ENCODE data around the gene THOC6. TPM values are rescaled to one million over a fixed set of nuclear protein-coding genes. Genes with fewer than 3 reads are reported as not detected.
"Not testable (repeated sequence)": the region's sequence is repeated elsewhere in the genome, so short reads cannot be mapped to it uniquely, and the experiment has no call there.

The THOC6 gene
- total RNA-seq, 1 experiment from 2014 or later, result 43.5 TPM

DNA sequence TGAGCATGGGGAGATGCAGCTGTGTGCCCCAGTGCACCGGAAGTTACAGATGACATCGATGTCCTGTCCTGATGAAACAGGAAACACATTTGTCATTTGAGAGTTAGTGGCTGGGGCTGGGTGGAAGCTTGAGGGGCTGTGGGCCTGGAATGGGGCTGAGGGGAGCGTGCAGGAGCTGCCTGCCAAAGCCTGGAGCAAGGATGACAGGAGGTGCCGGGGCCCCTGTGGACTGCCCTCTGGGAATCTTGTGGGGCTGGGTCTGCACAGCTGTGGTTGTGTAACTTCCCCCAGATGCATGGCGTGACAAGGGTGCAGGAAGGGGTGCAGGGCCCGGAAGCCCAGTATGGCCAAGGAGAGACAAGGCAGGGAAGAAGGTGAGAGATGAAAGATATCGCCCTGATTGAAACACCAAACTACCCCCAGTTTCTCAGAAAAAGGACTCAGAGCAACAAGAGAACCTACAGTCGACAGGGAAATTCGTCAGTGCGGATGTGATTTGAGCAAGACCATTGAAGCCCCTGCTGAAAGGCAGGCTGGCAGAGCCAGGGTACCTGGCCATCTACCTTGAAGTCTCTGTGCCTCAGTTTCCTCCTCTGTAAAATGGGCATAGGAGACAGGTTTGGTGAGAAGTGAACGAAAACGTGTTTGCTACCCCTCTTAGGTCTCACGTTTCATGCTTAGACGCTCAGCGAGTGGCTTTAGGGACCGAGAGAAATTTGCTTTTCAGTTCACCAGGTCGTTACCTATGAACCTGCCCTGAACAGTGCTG, 31.3 kb downstream of the THOC6 start:
- no peak for DNase-seq (ENCODE audit: low spot score)

DNA sequence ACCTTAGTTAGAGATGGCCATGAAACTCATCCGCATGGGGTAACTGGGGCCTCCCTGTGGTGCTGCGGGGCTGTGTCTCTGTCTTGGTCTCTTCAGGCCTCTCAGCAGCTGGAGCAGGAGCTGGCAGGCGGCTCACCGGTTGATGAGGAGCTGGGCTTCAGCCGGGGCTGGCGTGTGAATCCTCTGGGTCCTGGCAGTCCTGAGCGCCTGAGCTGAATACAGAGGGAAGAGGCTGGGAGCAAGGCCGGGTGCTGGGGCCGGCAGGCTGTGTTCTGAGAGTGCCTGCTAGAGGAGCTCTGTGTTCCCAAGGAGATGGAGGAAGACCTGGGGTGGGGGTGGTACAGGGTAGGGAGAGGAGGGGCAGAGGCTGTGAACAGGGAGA, 31.9 kb downstream of the THOC6 start:
- not testable (repeated sequence) for DNase-seq (ENCODE audit: low spot score)

DNA sequence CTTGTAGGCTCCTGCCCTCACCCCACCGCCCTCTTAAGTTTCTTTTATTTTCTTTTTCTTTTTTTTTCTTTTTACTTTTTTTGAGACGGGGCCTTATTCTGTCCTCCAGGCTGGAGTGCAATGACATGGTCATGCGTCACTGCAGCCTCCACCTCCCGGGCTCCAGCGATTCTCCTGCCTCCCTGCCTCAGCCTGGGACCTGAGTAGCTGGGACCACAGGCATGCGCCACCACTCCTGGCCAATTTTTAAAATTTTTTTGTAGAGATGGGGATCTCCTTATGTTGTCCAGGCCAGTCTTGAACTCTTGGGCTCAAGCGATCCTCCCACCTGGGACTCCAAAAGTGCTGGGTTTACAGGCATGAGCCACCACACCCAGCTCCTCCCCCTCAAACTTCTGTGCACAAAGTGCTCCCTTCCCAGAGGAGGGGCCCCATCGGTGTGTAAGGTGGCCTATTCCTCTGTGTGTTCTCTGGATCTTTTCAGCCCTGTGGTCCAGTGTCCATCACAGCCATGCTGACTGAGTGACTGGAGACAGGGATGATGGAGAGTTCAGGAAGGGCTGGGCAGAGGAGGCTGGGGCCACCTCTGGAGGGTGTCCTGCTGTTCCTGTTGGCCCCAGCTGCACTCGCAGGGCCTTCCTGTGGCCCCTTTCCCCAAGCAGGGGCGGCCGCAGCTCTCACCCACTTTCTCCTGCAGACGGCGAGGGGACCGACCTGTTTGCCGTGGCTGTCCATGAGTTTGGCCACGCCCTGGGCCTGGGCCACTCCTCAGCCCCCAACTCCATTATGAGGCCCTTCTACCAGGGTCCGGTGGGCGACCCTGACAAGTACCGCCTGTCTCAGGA, 32.7 kb downstream of the THOC6 start:
- no peak for DNase-seq (ENCODE audit: low spot score)

DNA sequence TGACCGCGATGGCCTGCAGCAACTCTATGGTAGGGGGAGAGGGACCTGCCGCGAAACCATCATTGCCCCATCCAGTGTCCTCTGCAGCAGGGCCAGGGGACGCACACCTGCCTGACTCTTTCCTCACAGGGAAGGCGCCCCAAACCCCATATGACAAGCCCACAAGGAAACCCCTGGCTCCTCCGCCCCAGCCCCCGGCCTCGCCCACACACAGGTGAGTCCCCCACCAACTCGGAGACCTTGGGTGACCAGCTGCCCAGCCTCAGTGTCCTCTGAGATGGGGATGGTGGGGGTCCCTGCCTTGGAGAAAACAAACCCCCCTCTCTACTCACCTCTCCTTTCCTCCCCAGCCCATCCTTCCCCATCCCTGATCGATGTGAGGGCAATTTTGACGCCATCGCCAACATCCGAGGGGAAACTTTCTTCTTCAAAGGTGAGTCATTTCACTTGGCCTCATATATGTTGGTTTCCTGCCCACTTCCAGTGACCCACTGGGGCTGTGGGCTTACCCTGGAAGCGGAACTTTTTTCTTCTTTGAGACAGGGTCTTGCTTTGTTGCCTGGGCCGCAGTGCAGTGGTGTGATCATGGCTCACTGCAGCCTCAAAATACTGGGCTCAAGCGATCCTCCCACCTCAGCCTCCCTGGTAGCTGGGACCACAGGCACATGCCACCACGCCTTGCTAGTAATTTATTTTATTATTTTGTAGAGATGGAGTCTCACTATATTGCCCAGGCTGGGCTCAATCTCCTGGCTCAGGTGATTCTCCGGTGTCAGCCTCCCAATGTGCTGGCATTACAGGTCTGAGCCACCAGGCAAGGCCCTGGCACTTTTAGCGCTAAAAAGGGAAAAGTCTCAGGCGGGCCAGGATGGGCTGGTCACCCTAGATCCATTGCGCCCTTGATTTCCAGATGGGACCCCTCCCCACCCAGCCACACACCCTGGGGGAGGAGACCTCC, 33.6 kb downstream of the THOC6 start:
- DNase-seq (ENCODE audit: low spot score), result no peak

GRCh38 chr16:3058139-3059030, 34.5 kb downstream of the THOC6 start:
- DNase-seq (ENCODE audit: low spot score), result no peak

DNA sequence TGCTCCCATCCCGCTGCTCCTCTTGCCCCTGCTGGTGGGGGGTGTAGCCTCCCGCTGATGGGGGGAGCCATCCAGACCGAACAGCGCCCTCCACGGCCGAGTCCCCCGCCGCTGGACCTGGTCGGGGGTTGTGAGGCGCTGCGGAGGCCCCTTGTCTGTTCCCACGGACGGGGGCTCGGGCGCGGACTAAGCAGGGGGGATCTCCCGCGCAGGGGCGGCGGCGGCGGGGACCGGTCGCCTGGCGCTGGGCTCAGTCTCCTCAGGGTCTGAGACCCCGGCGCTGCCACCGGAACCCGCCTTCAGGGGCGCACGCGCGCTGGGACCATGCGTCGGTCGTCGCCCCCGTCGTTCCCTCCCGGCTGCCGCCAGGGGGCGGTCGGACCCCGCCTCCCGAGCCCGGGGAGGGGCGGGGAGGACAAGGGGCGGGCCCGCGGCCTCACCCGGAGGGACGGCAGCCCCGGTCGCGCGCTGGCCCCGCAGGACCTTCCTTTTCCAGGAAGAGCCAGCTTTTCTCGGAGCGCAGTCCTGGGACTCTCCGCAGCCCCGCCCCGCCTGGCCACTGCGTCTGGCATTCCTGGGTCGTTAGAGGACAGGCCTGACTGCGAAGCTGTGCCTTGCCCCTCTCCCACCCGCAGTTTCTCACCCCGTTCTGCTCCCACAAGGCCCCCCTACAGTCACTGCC, 35.3 kb downstream of the THOC6 start:
- peak; percentile 90 for DNase-seq (ENCODE audit: low spot score)

DNA sequence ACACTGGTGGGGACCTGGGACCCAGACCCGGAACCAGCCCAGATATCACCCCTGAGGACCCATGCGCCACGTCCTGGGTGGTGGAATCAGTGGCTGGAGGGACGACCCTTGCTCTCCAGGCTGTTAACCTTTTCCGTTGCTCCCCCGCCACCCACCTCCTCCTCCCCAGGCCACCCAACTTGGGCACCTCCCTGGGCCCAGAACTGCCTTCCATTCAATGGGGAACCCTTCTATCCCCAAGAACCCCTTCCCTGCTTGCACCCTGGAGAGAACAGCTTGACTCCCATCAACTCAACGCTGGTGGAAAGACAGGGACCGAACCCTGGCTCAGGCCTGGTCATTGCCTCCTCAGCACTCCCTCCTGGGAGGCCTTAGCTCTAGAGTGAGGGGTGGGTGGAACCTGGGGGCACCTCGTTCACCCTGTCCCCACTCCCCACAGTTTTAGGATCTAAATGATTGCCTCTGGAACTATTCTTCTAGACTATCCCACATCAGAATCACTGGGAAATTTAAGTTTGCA, 35.9 kb downstream of the THOC6 start:
- DNase-seq (ENCODE audit: low spot score), result no peak

- DNase-seq (ENCODE audit: low spot score), result no peak
These were observed 36.7 kb downstream of the THOC6 start for GRCh38 chr16:3060339-3061127.

DNA sequence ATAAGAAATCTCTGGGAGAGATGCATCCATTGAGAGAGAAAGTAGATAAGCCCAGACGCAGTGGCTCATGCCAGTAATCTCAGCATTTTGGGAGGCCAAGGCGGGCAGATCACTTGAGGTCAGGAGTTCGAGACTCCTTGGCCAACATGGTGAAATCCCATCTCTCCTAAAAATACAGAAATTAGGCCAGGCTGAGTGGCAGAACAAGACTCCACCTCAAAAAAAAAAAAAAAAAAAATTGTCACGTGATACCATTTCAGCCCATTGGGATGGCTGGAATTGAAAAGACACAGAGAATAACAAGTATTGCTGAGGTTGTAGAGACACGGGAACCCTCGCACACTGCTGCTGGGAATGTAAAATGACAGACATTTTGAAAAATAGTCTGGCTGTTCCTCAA, 38.7 kb downstream of the THOC6 start:
- DNase-seq (ENCODE audit: low spot score), result no peak

DNA sequence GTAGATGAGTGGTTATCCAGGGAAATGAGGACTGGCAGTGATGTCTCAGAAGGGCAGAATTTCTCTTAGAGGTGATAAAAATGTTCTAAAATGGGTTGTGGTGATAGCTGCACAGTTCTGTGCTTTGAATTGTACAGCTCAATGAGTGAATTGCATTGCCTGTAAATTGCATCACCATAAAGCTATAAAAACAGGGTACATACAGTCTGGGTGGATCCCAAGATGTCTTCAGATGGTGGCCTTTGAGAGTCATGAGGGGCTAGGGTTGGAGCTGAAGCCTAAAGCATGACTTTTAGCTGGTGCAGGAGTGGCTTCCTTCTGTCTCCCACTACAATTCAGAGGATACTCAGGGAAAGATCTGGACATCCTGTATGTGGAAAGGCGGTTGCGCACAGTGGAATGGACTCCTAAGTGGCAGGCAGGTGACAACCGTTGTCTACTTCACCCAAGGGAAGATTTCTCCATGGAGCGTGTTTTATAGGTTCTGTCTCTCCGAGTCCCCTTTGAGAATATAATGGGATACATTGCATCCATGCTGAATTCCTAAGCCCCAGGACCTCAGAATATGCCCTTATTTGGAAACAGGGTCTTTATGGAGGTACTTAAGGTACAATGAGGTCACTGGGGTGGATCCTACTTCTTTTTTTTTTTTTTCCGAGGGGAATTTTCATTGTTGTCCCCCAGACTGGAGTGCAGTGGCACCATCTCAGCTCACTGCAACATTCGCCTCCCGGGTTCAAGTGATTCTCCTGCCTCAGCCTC, 40.0 kb downstream of the THOC6 start:
- no peak for DNase-seq (ENCODE audit: low spot score)

DNA sequence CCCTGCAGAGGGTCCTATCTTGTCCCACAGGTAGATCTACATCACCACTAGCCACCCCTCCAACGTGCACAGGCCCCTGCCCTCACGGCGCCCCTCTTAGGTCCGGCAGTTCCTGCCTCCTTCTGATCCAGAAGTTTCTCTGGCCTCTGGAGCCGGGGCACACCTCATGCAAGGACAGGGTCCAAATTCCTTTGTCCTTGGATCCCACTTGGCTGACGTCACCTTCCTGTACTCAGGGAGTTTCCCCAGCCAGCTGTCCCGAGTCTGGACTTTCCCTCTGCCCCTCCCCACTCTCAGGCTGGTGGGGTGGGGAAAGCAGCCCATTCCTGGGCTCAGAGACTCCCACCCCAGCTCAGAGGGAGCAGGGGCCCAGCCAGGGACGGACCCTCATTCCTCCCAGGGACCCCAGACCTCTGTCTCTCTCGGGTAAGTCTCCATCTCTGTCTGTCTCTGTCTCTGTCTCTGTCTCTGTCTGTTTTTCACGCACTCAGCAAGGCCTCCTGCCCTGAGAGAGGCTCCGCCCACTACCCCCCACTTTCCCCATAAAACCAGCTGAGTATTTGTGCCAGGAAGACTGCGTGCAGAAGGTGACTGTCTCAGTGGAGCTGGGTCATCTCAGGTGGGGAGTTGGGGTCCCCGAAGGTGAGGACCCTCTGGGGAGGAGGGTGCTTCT, 41.4 kb downstream of the THOC6 start, which contains the start of gene IL32:
IL32 (plus strand) TSS at position 572 of the 673 bp plus-strand sequence. CDS start 172 bp downstream, outside the sequence.
- DNase-seq (ENCODE audit: low spot score), result peak; percentile 69

- DNase-seq (ENCODE audit: low spot score), result no peak
These were observed 42.1 kb downstream of the THOC6 start for GRCh38 chr16:3065742-3066439.

DNA sequence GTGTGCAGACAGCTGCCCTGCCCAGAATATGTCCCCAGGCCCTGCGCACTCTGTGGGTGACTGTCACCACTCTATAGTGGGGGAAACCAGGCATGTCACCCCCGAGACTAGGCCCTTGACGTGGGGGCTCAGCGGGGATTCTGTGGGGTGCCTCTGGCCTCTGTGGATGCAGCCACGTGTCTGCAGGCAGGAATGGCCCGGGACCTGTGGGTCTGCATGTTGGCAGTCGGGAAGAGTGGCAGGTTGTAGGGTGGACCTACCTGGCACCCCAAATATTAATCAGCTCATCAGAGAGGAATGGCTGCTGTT, 42.6 kb downstream of the THOC6 start:
- no peak for DNase-seq (ENCODE audit: low spot score)

- DNase-seq (ENCODE audit: low spot score), result no peak
These were observed 44.7 kb downstream of the THOC6 start for GRCh38 chr16:3068487-3068886.

DNA sequence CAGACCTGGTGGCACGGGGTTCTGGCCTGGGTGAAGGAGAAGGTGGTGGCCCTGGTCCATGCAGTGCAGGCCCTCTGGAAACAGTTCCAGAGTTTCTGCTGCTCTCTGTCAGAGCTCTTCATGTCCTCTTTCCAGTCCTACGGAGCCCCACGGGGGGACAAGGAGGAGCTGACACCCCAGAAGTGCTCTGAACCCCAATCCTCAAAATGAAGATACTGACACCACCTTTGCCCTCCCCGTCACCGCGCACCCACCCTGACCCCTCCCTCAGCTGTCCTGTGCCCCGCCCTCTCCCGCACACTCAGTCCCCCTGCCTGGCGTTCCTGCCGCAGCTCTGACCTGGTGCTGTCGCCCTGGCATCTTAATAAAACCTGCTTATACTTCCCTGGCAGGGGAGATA, 45.3 kb downstream of the THOC6 start:
- not testable (repeated sequence) for DNase-seq (ENCODE audit: low spot score)

DNA sequence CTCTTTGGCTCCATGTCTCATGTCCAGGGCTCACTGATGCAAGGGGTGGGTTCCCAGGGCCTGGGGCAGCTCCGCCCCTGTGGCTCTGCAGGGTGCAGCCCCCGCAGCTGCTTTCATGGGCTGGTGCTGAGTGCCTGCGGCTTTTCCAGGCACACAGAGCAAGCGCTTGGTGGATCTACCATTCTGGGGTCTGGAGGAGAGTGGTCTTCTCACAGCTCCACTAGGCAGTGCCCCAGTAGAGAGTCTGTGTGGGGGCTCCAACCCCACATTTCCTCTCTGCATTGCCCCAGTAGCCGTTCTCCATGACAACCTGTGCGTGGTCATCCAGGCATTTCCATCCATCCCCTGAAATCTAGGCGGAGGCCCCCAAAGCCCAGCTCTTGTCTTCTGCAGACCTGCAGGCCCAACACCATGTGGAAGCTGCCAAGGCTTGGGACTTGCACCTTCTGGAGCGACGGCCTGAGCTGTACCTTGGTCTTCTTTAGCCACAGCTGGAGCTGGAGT, 46.8 kb downstream of the THOC6 start:
- DNase-seq (ENCODE audit: low spot score), result no peak

DNA sequence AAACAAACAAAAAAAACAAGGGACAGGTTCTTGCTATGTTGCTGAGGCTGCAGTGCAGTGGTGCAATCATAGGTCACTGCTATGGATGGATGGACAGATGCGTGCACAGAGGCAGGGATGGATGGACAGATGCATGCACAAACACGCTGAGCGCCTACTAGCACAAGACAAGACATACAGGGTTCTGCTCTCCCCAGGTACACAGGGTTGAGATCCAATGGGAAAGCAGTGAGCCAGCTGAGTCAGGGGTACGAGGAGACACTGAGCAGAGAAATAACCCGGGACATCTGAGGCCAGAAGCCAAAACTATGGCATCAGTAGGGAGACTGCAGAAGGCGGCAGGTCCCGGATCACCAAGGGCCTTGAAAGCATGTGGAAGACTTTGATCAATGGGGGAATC, 47.8 kb downstream of the THOC6 start:
- DNase-seq (ENCODE audit: low spot score), result no peak

Data from H4 (cell line).